A673 (cell line): ENCODE data around the gene TRPM4.

Experiments used
- CTCF ChIP-seq: fragments of 300-800, 200-600 bp; sonication (generic); conservative IDR thresholded peaks from 2 replicates; pipeline ENCODE4 v1.5.1; 2017; ENCODE audit warnings: low read depth, mild to moderate bottlenecking, antibody characterized with exemption, low read length, moderate library complexity, mixed read lengths
- EZH2 ChIP-seq: fragments of 200-600 bp; sonication (generic); IDR thresholded peaks from 2 replicates; pipeline ENCODE4 v1.6.1; 2017; ENCODE audit warnings: borderline replicate concordance, low read depth, mild to moderate bottlenecking, mixed read lengths, antibody characterized with exemption, low read length; ENCODE audit not compliant: poor library complexity, severe bottlenecking

GRCh38 chr19:49129238-49129583, 28.4 kb upstream of the TRPM4 start:
- no peak for TF ChIP-seq CTCF
- TF ChIP-seq EZH2: no peak
